Measurements from ENCODE around the gene NEK7.
"Not testable (repeated sequence)": the region's sequence is repeated elsewhere in the genome, so short reads cannot be mapped to it uniquely, and the experiment has no call there.

Gene NEK7

GRCh38 chr1:198173832-198174231, 17.0 kb downstream of the NEK7 start:
- no peak for DNase-seq

- DNase-seq: no peak
Observed at GRCh38 chr1:198174297-198174696, 17.5 kb downstream of the NEK7 start.

- no peak for DNase-seq
Observed at GRCh38 chr1:198175423-198176170, 18.8 kb downstream of the NEK7 start.

- no peak for DNase-seq
Observed at GRCh38 chr1:198176179-198176578, 19.4 kb downstream of the NEK7 start.

- DNase-seq: no peak
Observed at GRCh38 chr1:198177546-198177945, 20.7 kb downstream of the NEK7 start.

GRCh38 chr1:198178615-198179014, 21.8 kb downstream of the NEK7 start:
- no peak for DNase-seq

GRCh38 chr1:198179556-198179981, 22.8 kb downstream of the NEK7 start:
- DNase-seq: no peak

- DNase-seq: no peak
Observed at GRCh38 chr1:198183605-198184004, 26.8 kb downstream of the NEK7 start.

GRCh38 chr1:198184516-198184915, 27.7 kb downstream of the NEK7 start:
- DNase-seq: no peak

GRCh38 chr1:198185146-198185545, 28.3 kb downstream of the NEK7 start:
- no peak for DNase-seq

GRCh38 chr1:198185759-198186158, 29.0 kb downstream of the NEK7 start:
- no peak for DNase-seq

GRCh38 chr1:198186916-198187580, 30.2 kb downstream of the NEK7 start:
- no peak for DNase-seq

GRCh38 chr1:198187973-198188588, 31.3 kb downstream of the NEK7 start:
- no peak for DNase-seq

- DNase-seq: no peak
Observed at GRCh38 chr1:198191117-198191516, 34.3 kb downstream of the NEK7 start.

GRCh38 chr1:198193871-198194270, 37.1 kb downstream of the NEK7 start:
- DNase-seq: not testable (repeated sequence)

- no peak for DNase-seq
Observed at GRCh38 chr1:198196630-198197029, 39.8 kb downstream of the NEK7 start.

- DNase-seq: no peak
Observed at GRCh38 chr1:198197285-198197684, 40.5 kb downstream of the NEK7 start.

GRCh38 chr1:198199105-198199504, 42.3 kb downstream of the NEK7 start:
- no peak for DNase-seq

- peak; percentile 66 for DNase-seq
Observed at GRCh38 chr1:198201956-198202784, 45.4 kb downstream of the NEK7 start.

- no peak for DNase-seq
Observed at GRCh38 chr1:198203434-198203833, 46.6 kb downstream of the NEK7 start.

- DNase-seq: no peak
Observed at GRCh38 chr1:198205016-198205684, 48.4 kb downstream of the NEK7 start.

GRCh38 chr1:198206292-198206691, 49.5 kb downstream of the NEK7 start:
- no peak for DNase-seq

GRCh38 chr1:198211696-198212095, 54.9 kb downstream of the NEK7 start:
- no peak for DNase-seq
